Colonic mucosa (tissue), 4 donors: ENCODE measurements around the gene TTC7B. TPM values are rescaled to one million over a fixed set of nuclear protein-coding genes. Genes with fewer than 3 reads are reported as not detected.

Experiments
- DNase-seq: peaks from one replicate; pipeline ENCODE4 v3.0.0-alpha.2; 2020
- H3K27ac ChIP-seq: fragments of 200-600 bp; one replicate; pipeline ENCODE4 v1.8.0; 2021
- H3K27me3 ChIP-seq: fragments of 200-600 bp; one replicate; pipeline ENCODE4 v1.8.0; 2021
- H3K36me3 ChIP-seq: fragments of 200-600 bp; one replicate; pipeline ENCODE4 v1.8.0; 2021
- H3K4me1 ChIP-seq: fragments of 200-600 bp; one replicate; pipeline ENCODE4 v1.8.0; 2021; ENCODE audit warnings: mild to moderate bottlenecking
- H3K4me3 ChIP-seq: fragments of 200-600 bp; one replicate; pipeline ENCODE4 v1.8.0; 2021
- H3K9ac ChIP-seq, 2 donors: one replicate each; pipeline ENCODE4 v1.7.0; 2013; ENCODE audit warnings: control low read depth in 2 of 2, low read depth in 2 of 2, low read length in 2 of 2
- H3K9me3 ChIP-seq: fragments of 200-600 bp; one replicate; pipeline ENCODE4 v1.8.0; 2021
- CTCF ChIP-seq: fragments of 200-600 bp; IDR thresholded peaks from one replicate; pipeline ENCODE4 v1.8.0; 2022; ENCODE audit warnings: antibody characterized with exemption, mild to moderate bottlenecking
- intact Hi-C: fragments of 100-400 bp; cut with DNase I; formaldehyde crosslinking; loops from one replicate; pipeline ENCODE4 v1.14.1; 2022
- total RNA-seq, 2 donors: library from RNA; stranded (reverse); fragmentation: NEBNext Ultra II Directional in 1 of 2; extraction: Animal tissue kit (Norgen Biotek cat#: 25700) in 1 of 2; gene quantifications; one replicate each; pipeline ENCODE4 v1.2.1, GENCODE V29; 2021
- donor health status: healthy.
- donor health status: DM: no; HTN: no; CAD: no.
- donor health status: DM: no; HTN: no; CAD: no.

Gene TTC7B
- total RNA-seq, 2 donors from 2014 or later = 3.3 to 11.8 TPM

GRCh38 chr14:90613453-90613852, 202.8 kb downstream of the TTC7B start:
- intact Hi-C loops = no loop called here
- no peak for DNase-seq
- H3K27ac ChIP-seq = no peak overlapping the region

GRCh38 chr14:90612801-90613200, 203.4 kb downstream of the TTC7B start:
- Histone ChIP-seq H3K27me3 (no peaks in the 10 kb centered on the region), H3K27ac (no peak overlapping the region), H3K4me1 (no peaks in the 10 kb centered on the region), H3K4me3 (no peak overlapping the region), H3K9ac (no peak overlapping the region), H3K9me3 (no peaks in the 10 kb centered on the region), H3K36me3 (no peaks in the 10 kb centered on the region)
- intact Hi-C loops = no loop called here
- no peak for TF ChIP-seq CTCF
- no peak for DNase-seq

More at GRCh38 chr14:90613453-90613852, 202.8 kb downstream of the TTC7B start:
- no peak overlapping the region for H3K9ac ChIP-seq
- TF ChIP-seq CTCF = no peak
- H3K4me3 ChIP-seq = no peak overlapping the region
- no peaks in the 10 kb centered on the region for H3K27me3 ChIP-seq
- no peaks in the 10 kb centered on the region for H3K36me3 ChIP-seq
- H3K9me3 ChIP-seq = no peaks in the 10 kb centered on the region
- no peaks in the 10 kb centered on the region for H3K4me1 ChIP-seq

GRCh38 chr14:90611936-90612335, 204.3 kb downstream of the TTC7B start:
- H3K4me1 ChIP-seq = no peaks in the 10 kb centered on the region
- H3K27me3 ChIP-seq = no peaks in the 10 kb centered on the region
- no peaks in the 10 kb centered on the region for H3K36me3 ChIP-seq
- H3K9me3 ChIP-seq = no peaks in the 10 kb centered on the region
- intact Hi-C loops = no loop called here
- no peak overlapping the region for H3K27ac ChIP-seq
- H3K4me3 ChIP-seq = no peak overlapping the region
- no peak for TF ChIP-seq CTCF
- no peak for DNase-seq
- no peak overlapping the region for H3K9ac ChIP-seq

GRCh38 chr14:90611501-90611900, 204.7 kb downstream of the TTC7B start:
- DNase-seq = no peak
- no peak for TF ChIP-seq CTCF
- Histone ChIP-seq H3K4me1 (no peaks in the 10 kb centered on the region), H3K9ac (no peak overlapping the region), H3K27ac (no peak overlapping the region), H3K4me3 (no peak overlapping the region), H3K9me3 (no peaks in the 10 kb centered on the region), H3K27me3 (no peaks in the 10 kb centered on the region), H3K36me3 (no peaks in the 10 kb centered on the region)
- intact Hi-C loops = no loop called here

DNA sequence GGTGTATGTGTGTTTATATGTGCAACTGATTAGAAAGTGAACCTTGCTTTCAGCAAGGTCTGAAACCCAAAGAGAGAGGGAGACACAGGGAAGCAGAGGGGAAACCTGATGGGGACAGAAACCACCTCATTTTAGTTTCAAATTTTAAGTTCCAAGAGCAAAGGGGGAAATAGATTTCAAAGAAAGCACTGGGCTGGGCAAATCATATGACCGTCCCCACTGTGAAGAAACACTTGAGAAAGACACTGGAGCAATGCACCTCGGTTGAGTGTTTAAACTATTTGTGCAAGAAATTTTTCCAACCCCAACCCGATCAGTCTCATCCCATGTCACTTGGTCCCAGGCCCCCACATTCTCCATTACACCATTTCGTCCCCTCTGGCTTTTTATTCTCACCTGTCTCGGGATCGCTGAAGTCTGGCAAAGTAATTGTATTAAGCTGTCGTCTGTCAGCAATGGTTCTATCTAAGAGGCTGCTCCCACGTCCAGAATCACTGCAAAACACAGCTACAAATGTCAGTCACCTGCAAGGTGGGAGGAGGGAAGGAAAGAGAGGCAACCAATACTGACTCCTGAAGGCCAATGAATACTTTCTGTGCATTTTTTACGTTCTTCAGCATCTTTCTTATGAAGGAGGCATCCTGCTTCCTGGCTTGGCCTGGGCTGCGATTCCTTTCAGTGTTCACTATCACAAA, 205.7 kb downstream of the TTC7B start:
- H3K27me3 ChIP-seq = no peaks in the 10 kb centered on the region
- H3K36me3 ChIP-seq = no peaks in the 10 kb centered on the region
- no peak overlapping the region for H3K4me3 ChIP-seq
- no peak overlapping the region for H3K9ac ChIP-seq
- DNase-seq = no peak
- H3K4me1 ChIP-seq = no peaks in the 10 kb centered on the region
- TF ChIP-seq CTCF = no peak
- no peak overlapping the region for H3K27ac ChIP-seq
- intact Hi-C loops = no loop called here
- H3K9me3 ChIP-seq = no peaks in the 10 kb centered on the region
